ACC112 (cell line): ENCODE results near the gene NANOS3.

ENCODE experiments used
- H2AFZ ChIP-seq: fragments of 200-600 bp; sonication (generic); one replicate; pipeline ENCODE4 v1.6.0; 2017; ENCODE audit warnings: antibody characterized with exemption, low read length; ENCODE audit not compliant: unreplicated experiment
- H3K27ac ChIP-seq: fragments of 200-600 bp; sonication (generic); 2 replicates; pipeline ENCODE4 v1.5.1; 2014; ENCODE audit warnings: low read depth, mild to moderate bottlenecking, antibody characterized with exemption, low read length, moderate library complexity
- H3K27me3 ChIP-seq: fragments of 200-600 bp; sonication (generic); 2 replicates; pipeline ENCODE4 v1.6.1; 2014; ENCODE audit warnings: mild to moderate bottlenecking, antibody characterized with exemption, low read length, moderate library complexity, mixed read lengths; ENCODE audit not compliant: insufficient read depth
- H3K36me3 ChIP-seq: fragments of 200-600 bp; sonication (generic); 2 replicates; pipeline ENCODE4 v1.6.1; 2016; ENCODE audit warnings: mild to moderate bottlenecking, antibody characterized with exemption, low read length, moderate library complexity, mixed read lengths; ENCODE audit not compliant: insufficient read depth
- H3K4me1 ChIP-seq: fragments of 200-600 bp; sonication (generic); one replicate; pipeline ENCODE4 v1.6.1; 2016; ENCODE audit warnings: low read length, mixed read lengths; ENCODE audit not compliant: insufficient read depth, unreplicated experiment, control insufficient read depth
- H3K4me3 ChIP-seq: fragments of 200-600 bp; sonication (generic); 2 replicates; pipeline ENCODE4 v1.5.1; 2014; ENCODE audit warnings: mild to moderate bottlenecking, low read depth, low read length
- H3K79me2 ChIP-seq: fragments of 200-600 bp; sonication (generic); one replicate; pipeline ENCODE4 v1.6.0; 2016; ENCODE audit warnings: low read length; ENCODE audit not compliant: control insufficient read depth, unreplicated experiment, insufficient read depth

The NANOS3 gene

DNA sequence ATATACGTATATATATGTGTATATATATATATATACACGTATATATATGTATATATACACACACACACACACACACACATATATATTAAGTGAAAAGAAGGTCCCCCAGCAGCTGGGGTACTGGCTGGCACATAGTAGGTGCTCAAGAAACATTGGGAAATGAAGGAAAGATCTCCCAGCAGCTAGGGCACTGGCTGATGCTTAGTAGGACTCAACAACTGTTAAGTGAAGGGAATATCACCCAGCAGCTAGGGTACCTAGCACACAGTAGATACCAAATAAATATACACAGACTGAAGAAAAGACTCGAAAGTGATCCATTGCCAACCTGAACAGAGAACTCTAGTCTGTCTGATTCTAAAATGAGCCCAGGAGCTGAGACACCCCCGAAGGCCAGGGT lies 49.1 kb downstream of the NANOS3 start:
- Histone ChIP-seq H3K27ac (no peak overlapping the region), H3K79me2 (no peaks in the 10 kb centered on the region), H3K4me1 (no peaks in the 10 kb centered on the region), H3K4me3 (no peak overlapping the region), H3K36me3 (peaks cover 8% of the 10 kb centered on the region), H2AFZ (no peak overlapping the region), H3K27me3 (no peaks in the 10 kb centered on the region)

- Histone ChIP-seq H3K36me3 (peaks cover 1% of the 10 kb centered on the region; the same call in 1 of the 2 replicates), H3K27ac (no peak overlapping the region), H3K79me2 (no peaks in the 10 kb centered on the region), H2AFZ (no peak overlapping the region), H3K27me3 (no peaks in the 10 kb centered on the region), H3K4me1 (no peaks in the 10 kb centered on the region), H3K4me3 (no peak overlapping the region)
Measured at GRCh38 chr19:13926715-13927114, 49.8 kb downstream of the NANOS3 start.

- no peaks in the 10 kb centered on the region for H3K79me2 ChIP-seq
- H3K4me1 ChIP-seq: no peaks in the 10 kb centered on the region
- H2AFZ ChIP-seq: no peak overlapping the region
- no peaks in the 10 kb centered on the region for H3K36me3 ChIP-seq
- H3K27ac ChIP-seq: no peak overlapping the region
- H3K27me3 ChIP-seq: no peaks in the 10 kb centered on the region
- H3K4me3 ChIP-seq: no peak overlapping the region
Measured at GRCh38 chr19:13929340-13929739, 52.4 kb downstream of the NANOS3 start.

DNA sequence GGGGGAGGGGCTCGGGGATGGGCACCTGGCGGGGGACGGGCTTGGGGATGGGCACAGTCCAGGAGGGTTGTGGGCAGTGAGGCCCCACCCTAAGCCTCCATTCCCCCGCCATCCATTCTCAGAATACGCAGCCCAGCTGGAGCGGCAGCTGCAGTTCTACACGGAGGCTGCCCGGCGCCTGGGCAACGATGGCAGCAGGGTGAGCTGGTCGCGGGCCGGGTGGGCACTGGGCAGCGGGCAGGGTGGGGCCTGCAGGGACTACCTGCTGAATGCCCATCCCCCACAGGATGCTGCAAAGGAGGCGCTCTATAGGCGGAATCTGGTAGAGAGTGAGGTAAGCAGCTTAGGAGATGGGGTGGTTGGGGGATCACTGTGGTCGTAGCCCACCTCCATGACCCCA lies 53.0 kb downstream of the NANOS3 start:
- no peaks in the 10 kb centered on the region for H3K4me1 ChIP-seq
- H3K27ac ChIP-seq: no peak overlapping the region
- no peaks in the 10 kb centered on the region for H3K27me3 ChIP-seq
- no peak overlapping the region for H3K4me3 ChIP-seq
- no peaks in the 10 kb centered on the region for H3K36me3 ChIP-seq
- H3K79me2 ChIP-seq: no peaks in the 10 kb centered on the region
- H2AFZ ChIP-seq: no peak overlapping the region
